AG20443 (cell line): ENCODE data around the gene MYO9B.

Experiments
- DNase-seq: peaks from one replicate; pipeline ENCODE4 v3.0.0; 2012; ENCODE audit warnings: low spot score, mixed read lengths

MYO9B gene

GRCh38 chr19:17213334-17213733 is 137.8 kb downstream of the MYO9B start:
- peak; percentile 13 for DNase-seq

- DNase-seq: peak; percentile 9
Observed at GRCh38 chr19:17214508-17215126, 139.0 kb downstream of the MYO9B start.

GRCh38 chr19:17215127-17215971 is 139.8 kb downstream of the MYO9B start, which contains the start of gene USE1:
Gene USE1, plus strand, starts transcription at chr19:17215357. Its CDS starts 49 bp downstream, at chr19:17215406.
- DNase-seq: peak; percentile 94

GRCh38 chr19:17216058-17216670 is 140.6 kb downstream of the MYO9B start:
- no peak for DNase-seq

- no peak for DNase-seq
Observed at GRCh38 chr19:17219286-17219685, 143.7 kb downstream of the MYO9B start.

- DNase-seq: peak; percentile 85
Observed at GRCh38 chr19:17220207-17220758, 144.7 kb downstream of the MYO9B start.

GRCh38 chr19:17225053-17225452 is 149.5 kb downstream of the MYO9B start:
- no peak for DNase-seq

- DNase-seq: peak; percentile 96
Observed at GRCh38 chr19:17226002-17226933, 150.7 kb downstream of the MYO9B start, which contains the start of gene OCEL1. Gene OCEL1, plus strand, starts transcription at chr19:17226226. Its CDS starts 22 bp downstream, at chr19:17226248.

- no peak for DNase-seq
Observed at GRCh38 chr19:17227798-17228367, 152.3 kb downstream of the MYO9B start.

GRCh38 chr19:17229890-17230289 is 154.3 kb downstream of the MYO9B start:
- DNase-seq: no peak

GRCh38 chr19:17232258-17232657 is 156.7 kb downstream of the MYO9B start:
- no peak for DNase-seq

- DNase-seq: peak; percentile 77
Observed at GRCh38 chr19:17234911-17235299, 159.3 kb downstream of the MYO9B start.

GRCh38 chr19:17235300-17235970 is 159.9 kb downstream of the MYO9B start:
- DNase-seq: peak; percentile 67

GRCh38 chr19:17235971-17236777 is 160.6 kb downstream of the MYO9B start:
- DNase-seq: peak; percentile 60

GRCh38 chr19:17236811-17237543 is 161.4 kb downstream of the MYO9B start:
- no peak for DNase-seq

- DNase-seq: no peak
Observed at GRCh38 chr19:17237747-17238706, 162.4 kb downstream of the MYO9B start.

GRCh38 chr19:17240062-17240752 is 164.6 kb downstream of the MYO9B start:
- no peak for DNase-seq
